PFSK-1 (cell line): Measurements from ENCODE around the gene PAX4.

Source experiments
- FOXP2 ChIP-seq: optimal IDR thresholded peaks from 2 replicates; pipeline ENCODE3; 2011; ENCODE audit warnings: borderline replicate concordance, control low read depth, inconsistent platforms; ENCODE audit not compliant: insufficient read depth; ENCODE audit errors: extremely low read length, extremely low read depth
- POLR2AphosphoS5 ChIP-seq: IDR thresholded peaks from 2 replicates; pipeline ENCODE4 v1.6.1; 2012; ENCODE audit warnings: low read depth, mild to moderate bottlenecking, control low read depth, low read length, moderate library complexity
- SIN3A ChIP-seq: IDR thresholded peaks from 2 replicates; pipeline ENCODE4 v1.6.1; 2012; ENCODE audit warnings: mild to moderate bottlenecking, low read length, moderate library complexity, borderline replicate concordance; ENCODE audit not compliant: insufficient read depth
- TAF1 ChIP-seq: IDR thresholded peaks from 2 replicates; pipeline ENCODE4 v1.6.1; 2012; ENCODE audit warnings: low read length, control low read depth, borderline replicate concordance; ENCODE audit not compliant: insufficient read depth
- TF ChIP-seq, protein P1 (sequence below), 2 experiments: IDR thresholded peaks; 2 replicates each; pipeline versions ENCODE4 v1.6.1 to v1.8.0; 2011 to 2012; ENCODE audit warnings: low read depth in 2 of 2, low read length in 2 of 2, control low read depth in 1 of 2, inconsistent platforms in 1 of 2, mild to moderate bottlenecking in 1 of 2, moderate library complexity in 1 of 2; ENCODE audit not compliant: insufficient read depth in 1 of 2

Gene PAX4

DNA sequence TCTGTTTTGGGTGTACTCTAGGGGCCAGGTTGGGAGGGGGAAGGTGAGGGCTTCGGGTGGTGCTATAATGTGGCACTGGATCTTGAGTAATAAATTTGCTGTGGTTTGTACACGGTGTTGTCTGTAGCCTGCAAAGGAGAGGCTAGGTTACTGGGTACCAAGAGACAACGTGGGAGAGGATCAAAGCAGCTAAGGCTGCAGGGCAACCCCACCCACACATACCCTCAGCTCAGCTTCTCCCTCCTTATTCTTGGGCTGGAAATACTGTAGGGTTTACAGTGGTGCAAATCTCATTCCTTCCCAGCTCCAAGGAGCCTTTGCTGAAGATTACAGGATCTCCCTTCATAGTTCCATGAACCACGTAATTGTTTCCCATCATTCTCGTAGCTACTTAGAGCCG lies 26.4 kb downstream of the PAX4 start:
- TF ChIP-seq POLR2AphosphoS5, result no peak
- no peak for TF ChIP-seq SIN3A
- TF ChIP-seq, protein P1, sequence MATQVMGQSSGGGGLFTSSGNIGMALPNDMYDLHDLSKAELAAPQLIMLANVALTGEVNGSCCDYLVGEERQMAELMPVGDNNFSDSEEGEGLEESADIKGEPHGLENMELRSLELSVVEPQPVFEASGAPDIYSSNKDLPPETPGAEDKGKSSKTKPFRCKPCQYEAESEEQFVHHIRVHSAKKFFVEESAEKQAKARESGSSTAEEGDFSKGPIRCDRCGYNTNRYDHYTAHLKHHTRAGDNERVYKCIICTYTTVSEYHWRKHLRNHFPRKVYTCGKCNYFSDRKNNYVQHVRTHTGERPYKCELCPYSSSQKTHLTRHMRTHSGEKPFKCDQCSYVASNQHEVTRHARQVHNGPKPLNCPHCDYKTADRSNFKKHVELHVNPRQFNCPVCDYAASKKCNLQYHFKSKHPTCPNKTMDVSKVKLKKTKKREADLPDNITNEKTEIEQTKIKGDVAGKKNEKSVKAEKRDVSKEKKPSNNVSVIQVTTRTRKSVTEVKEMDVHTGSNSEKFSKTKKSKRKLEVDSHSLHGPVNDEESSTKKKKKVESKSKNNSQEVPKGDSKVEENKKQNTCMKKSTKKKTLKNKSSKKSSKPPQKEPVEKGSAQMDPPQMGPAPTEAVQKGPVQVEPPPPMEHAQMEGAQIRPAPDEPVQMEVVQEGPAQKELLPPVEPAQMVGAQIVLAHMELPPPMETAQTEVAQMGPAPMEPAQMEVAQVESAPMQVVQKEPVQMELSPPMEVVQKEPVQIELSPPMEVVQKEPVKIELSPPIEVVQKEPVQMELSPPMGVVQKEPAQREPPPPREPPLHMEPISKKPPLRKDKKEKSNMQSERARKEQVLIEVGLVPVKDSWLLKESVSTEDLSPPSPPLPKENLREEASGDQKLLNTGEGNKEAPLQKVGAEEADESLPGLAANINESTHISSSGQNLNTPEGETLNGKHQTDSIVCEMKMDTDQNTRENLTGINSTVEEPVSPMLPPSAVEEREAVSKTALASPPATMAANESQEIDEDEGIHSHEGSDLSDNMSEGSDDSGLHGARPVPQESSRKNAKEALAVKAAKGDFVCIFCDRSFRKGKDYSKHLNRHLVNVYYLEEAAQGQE (IDR thresholded peaks at IDR 0.05; ENCODE audit: insufficient read depth in 1 of 2, low read depth in 2 of 2, low read length in 2 of 2), result no peak
- TF ChIP-seq TAF1, result no peak
- TF ChIP-seq FOXP2, result no peak

DNA sequence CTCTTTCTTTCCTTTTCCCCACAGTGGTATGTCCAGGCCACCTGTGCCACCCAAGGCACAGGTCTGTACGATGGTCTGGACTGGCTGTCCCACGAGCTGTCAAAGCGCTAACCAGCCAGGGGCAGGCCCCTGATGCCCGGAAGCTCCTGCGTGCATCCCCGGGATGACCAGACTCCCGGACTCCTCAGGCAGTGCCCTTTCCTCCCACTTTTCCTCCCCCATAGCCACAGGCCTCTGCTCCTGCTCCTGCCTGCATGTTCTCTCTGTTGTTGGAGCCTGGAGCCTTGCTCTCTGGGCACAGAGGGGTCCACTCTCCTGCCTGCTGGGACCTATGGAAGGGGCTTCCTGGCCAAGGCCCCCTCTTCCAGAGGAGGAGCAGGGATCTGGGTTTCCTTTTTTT lies 26.8 kb downstream of the PAX4 start:
- TF ChIP-seq POLR2AphosphoS5 (no peak), SIN3A (no peak), TAF1 (no peak), FOXP2 (no peak)
- TF ChIP-seq, protein P1 (IDR thresholded peaks at IDR 0.05; ENCODE audit: insufficient read depth in 1 of 2, low read depth in 2 of 2, low read length in 2 of 2), result no peak

DNA sequence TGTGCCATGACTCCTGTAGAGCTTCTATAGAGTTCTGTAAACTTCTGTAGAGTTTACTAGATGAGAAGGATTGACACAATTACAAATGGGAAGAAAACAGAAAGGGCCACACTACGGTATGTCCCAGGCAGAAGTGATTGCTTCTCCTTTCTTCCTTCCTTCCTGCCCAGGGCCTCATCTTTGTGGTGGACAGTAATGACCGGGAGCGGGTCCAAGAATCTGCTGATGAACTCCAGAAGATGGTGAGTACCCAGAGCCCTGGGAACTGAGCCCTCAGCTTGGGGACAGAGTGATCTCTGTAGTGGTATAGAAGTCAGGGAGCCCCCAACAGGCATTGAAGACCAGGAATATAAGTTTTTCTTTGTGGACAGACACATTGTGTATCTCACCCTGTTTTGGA lies 28.0 kb downstream of the PAX4 start:
- TF ChIP-seq FOXP2 (no peak), SIN3A (no peak), TAF1 (no peak), POLR2AphosphoS5 (no peak)
- TF ChIP-seq, protein P1 (IDR thresholded peaks at IDR 0.05; ENCODE audit: insufficient read depth in 1 of 2, low read depth in 2 of 2, low read length in 2 of 2), result no peak

DNA sequence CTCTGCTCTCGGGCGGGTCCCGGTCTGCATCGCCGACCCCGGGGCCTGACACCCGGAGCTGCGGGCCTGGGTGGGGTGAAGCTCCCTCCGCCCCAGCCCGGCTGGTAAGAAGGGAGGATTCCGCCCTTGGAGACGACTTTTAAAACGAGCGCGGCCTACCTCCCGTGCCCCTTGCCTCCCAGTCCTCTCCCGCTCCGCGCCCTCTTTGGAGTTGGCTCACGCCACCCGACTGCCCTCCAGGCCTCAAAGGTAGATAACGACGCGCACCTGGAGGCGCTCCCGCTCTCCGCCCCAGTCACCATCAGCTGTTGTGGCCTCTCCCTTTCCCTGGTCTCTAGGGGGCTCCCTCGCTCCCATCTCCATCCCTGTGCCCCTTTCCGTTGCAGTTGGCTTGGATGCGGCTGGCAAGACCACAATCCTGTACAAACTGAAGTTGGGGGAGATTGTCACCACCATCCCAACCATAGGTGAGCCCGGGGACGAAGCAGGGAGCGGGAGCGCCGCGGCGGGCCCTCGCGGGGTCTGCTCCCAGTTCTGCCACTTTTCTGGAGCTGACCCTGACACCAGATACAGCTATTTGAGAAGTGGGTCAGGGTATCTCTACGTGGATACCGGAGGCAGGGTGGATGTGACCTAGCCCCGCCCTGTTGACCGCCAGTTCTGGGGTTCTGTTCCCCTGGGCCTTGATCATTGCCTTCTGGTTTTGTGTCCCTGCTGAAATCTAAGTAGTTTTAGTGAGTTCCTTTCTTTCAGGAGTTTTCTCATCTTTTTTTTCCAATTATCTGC lies 29.1 kb downstream of the PAX4 start:
- TF ChIP-seq POLR2AphosphoS5 (no peak), TAF1 (no peak), FOXP2 (no peak), SIN3A (no peak)
- TF ChIP-seq, protein P1 (IDR thresholded peaks at IDR 0.05; ENCODE audit: insufficient read depth in 1 of 2, low read depth in 2 of 2, low read length in 2 of 2), result no peak
